WERI-Rb-1 (cell line): ENCODE results near the gene C10orf105.

Experiments
- DNase-seq: peaks from one replicate; pipeline ENCODE4 v3.0.0-alpha.2; 2020
- H3K27ac ChIP-seq: fragments of 250-450 bp; sonication (Bioruptor Pico); 2 replicates; pipeline ENCODE4 v1.5.1; 2020; ENCODE audit warnings: mild to moderate bottlenecking, moderate library complexity
- H3K27me3 ChIP-seq: fragments of 250-450 bp; sonication (Bioruptor Pico); 2 replicates; pipeline ENCODE4 v1.5.1; 2021; ENCODE audit warnings: mild to moderate bottlenecking, low read depth, moderate library complexity; ENCODE audit not compliant: insufficient read depth, severe bottlenecking
- H3K36me3 ChIP-seq: fragments of 250-450 bp; sonication (Bioruptor Pico); 2 replicates; pipeline ENCODE4 v1.5.1; 2020; ENCODE audit warnings: mild to moderate bottlenecking, moderate library complexity
- H3K4me3 ChIP-seq: 2 replicates; pipeline ENCODE4 v1.5.1; 2011; ENCODE audit warnings: low read depth, mild to moderate bottlenecking, control low read depth, low read length
- H3K9me3 ChIP-seq: fragments of 250-450 bp; sonication (Bioruptor Pico); 2 replicates; pipeline ENCODE4 v1.5.1; 2021; ENCODE audit warnings: mild to moderate bottlenecking, moderate library complexity; ENCODE audit not compliant: severe bottlenecking
- CTCF ChIP-seq: IDR thresholded peaks from 2 replicates; pipeline ENCODE4 v1.5.1; 2011; ENCODE audit warnings: low read depth, mild to moderate bottlenecking, control low read depth, inconsistent platforms, low read length

Gene C10orf105

GRCh38 chr10:71690094-71690720 lies 29.4 kb downstream of the C10orf105 start:
- DNase-seq, result no peak
- Histone ChIP-seq H3K36me3 (peaks cover 61% of the 10 kb centered on the region), H3K27me3 (no peaks in the 10 kb centered on the region), H3K9me3 (peaks cover 4% of the 10 kb centered on the region), H3K4me3 (no peak overlapping the region), H3K27ac (no peak overlapping the region)
- no peak for TF ChIP-seq CTCF

GRCh38 chr10:71688256-71688655 lies 31.3 kb downstream of the C10orf105 start:
- H3K4me3 ChIP-seq, result no peak overlapping the region
- H3K36me3 ChIP-seq, result peaks cover 63% of the 10 kb centered on the region
- H3K9me3 ChIP-seq, result peaks cover 4% of the 10 kb centered on the region
- no peaks in the 10 kb centered on the region for H3K27me3 ChIP-seq
- no peak overlapping the region for H3K27ac ChIP-seq
- no peak for TF ChIP-seq CTCF
- DNase-seq, result no peak

DNA sequence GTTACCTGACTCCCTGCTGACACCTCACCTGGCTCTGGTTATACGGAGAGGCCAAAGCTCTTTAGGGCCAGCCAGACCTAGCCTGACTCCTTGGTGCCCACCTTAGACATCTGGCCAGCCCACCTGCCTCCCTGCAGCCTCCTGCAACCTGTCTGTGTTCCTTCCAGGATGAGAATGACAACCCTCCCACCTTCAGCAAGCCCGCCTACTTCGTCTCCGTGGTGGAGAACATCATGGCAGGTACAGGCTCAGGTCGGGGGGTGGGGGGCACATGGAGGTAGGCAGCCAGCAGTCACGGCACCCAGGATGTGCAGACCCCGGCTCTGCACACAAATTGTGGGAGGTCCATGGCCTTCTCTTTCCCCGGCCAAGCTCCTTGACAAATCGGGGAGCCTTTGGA lies 32.1 kb downstream of the C10orf105 start:
- no peaks in the 10 kb centered on the region for H3K27me3 ChIP-seq
- no peak overlapping the region for H3K27ac ChIP-seq
- TF ChIP-seq CTCF, result no peak
- no peak for DNase-seq
- H3K36me3 ChIP-seq, result peaks cover 64% of the 10 kb centered on the region
- H3K4me3 ChIP-seq, result no peak overlapping the region
- H3K9me3 ChIP-seq, result peaks cover 4% of the 10 kb centered on the region

GRCh38 chr10:71687077-71687476 lies 32.5 kb downstream of the C10orf105 start:
- no peak for TF ChIP-seq CTCF
- peaks cover 4% of the 10 kb centered on the region for H3K9me3 ChIP-seq
- no peak overlapping the region for H3K4me3 ChIP-seq
- no peaks in the 10 kb centered on the region for H3K27me3 ChIP-seq
- DNase-seq, result no peak
- peaks cover 64% of the 10 kb centered on the region for H3K36me3 ChIP-seq
- H3K27ac ChIP-seq, result no peak overlapping the region

DNA sequence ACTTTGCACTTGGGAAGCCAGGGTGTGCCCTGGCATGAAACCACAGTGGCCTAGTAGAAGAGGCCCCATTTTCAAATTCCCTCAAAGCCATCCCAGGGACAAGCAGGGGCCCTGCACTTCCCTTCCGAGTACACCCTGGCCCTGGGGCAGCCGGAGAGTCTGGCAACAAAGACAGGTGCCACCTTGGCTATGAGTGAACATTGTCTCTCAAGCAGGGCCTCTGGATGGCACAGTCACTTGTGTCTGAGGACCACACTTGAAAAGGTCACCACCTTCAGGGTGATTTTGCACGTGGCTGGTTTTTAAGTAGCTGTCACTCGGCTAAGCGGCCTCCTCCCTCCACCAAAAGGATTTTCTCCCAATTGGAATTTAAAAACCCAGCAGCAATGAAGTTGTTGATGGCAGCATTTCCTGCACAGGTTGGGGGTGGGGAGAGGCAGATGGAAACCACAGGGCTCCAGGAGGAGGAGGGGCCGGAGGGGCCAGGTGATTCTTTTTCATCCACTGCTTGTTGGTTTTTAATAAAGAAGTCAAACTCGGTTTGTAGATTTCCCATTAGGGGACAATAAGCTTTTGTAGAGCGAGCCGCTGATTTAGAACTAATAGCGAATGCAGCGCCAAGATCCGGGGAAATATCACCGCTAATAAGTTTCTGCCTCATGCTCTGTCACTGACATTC lies 33.9 kb downstream of the C10orf105 start:
- TF ChIP-seq CTCF, result no peak
- Histone ChIP-seq H3K27me3 (no peaks in the 10 kb centered on the region), H3K9me3 (peaks cover 4% of the 10 kb centered on the region), H3K36me3 (peaks cover 63% of the 10 kb centered on the region), H3K4me3 (no peak overlapping the region), H3K27ac (peak overlapping the region; percentile 35)
- DNase-seq, result peak; percentile 55
